Ramos (cell line): ENCODE data around the gene KLHL12.

Source experiments
- in situ Hi-C: fragments of 300-500 bp; cut with MboI; formaldehyde crosslinking; loops from one replicate; pipeline ENCODE4 v1.14.3; 2022; ENCODE audit warnings: low sequenced_read_pairs; ENCODE audit not compliant: unreplicated experiment

KLHL12 gene

DNA sequence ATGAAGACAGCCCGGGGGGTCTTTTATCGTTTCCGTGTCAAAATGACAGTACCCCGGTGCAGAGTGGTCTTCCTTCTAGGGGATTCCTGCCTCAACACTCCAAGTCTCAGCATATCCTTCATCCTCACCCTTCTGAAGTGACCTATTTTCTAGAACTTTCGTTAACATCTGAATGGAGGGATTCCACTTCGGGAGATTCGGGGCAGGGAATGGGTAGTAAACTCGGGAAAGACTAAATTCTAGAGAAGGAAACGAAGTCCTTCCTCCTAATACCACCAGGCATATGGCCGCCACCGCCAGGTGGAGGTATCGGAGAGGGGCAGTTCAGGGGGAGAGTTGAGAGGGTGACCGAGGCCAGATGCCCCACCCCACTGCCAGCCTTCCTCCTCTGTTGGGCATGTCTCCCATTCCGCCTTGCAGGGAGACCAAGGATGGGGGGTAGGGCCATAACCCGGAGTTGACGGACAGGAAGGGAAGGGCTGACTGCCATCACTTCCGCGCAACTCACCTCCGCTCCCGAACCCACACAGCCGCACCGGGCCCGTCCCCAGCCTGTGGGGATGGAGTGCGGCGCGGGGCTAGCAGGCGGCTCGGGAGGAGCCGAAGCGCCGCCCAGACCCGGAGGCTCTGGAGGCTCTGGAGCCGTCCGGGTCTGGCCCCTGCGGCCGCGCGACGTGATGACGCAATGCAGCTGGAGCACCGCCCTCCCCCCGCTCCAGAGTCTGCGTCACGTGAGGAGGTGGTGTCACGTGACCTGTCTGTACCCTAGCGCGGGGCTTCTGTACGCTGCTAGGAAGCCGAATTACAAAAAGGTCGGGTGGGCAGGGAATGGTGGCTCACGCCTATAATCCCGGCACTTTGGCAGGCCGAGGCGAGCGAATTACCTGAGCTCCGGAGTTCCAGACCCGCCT, at the start of gene KLHL12:
Gene KLHL12 (minus strand): TSS at position 654 of the 911 bp plus-strand sequence. CDS start 2,072 bp downstream, outside the sequence.
- in situ Hi-C loops = no loop called here

DNA sequence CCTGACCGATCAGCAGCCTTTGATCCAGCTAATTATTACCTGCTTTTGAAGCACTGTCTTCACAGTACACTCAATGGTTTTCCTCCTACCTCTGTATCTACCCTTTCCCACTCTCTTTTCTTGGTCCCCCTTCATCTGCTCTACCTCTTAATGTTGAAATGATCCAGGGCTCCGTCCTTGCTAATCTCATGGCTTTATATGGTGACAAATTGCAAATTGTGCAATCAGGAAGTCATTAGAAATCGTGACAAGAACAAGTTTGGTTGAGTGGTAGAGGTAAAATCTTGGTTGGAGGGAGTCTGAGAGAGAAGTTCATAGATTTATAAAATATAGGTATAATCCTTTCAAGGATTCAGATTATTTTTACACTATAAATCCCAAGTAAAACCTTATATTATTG, 49.6 kb upstream of the KLHL12 start:
- in situ Hi-C loops = no loop called here

DNA sequence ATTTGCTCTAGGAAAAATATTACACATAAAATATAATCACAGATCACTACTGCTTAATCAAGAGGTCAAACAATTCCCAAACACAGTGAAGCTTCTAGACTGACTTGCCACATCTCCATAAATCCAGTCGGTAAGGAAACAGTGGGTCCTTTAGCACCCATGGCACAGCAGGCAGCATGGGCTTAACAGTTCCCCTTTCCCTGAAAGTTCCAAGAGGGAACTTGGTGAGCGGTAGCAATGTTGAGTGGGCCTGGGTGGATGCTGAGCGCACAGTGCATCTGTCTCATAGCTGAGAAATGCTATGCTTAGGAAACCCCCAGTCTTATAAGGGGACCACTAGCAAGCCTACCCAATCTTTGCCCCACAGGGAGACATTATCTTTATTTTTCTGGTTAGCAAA, 47.8 kb upstream of the KLHL12 start:
- in situ Hi-C loops = no loop called here

DNA sequence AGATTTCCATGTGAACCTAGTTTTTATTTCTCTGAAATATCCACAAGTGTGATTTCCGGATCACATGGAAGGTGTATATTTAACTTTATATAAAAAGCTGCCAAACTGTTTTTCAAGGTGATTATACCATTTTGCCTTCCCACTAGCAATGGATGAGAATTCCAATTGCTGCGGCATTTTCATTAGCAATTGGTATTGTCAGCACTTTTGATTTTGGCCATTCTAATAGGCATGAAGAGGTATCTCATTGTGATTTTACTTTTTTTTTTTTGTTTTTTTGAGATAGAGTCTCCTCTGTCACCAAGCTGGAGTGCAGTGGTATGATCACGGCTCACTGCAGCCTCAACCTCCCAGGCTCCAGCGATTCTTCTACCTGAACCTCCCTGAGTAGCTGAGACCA, 45.0 kb upstream of the KLHL12 start:
- in situ Hi-C loops = no loop called here

DNA sequence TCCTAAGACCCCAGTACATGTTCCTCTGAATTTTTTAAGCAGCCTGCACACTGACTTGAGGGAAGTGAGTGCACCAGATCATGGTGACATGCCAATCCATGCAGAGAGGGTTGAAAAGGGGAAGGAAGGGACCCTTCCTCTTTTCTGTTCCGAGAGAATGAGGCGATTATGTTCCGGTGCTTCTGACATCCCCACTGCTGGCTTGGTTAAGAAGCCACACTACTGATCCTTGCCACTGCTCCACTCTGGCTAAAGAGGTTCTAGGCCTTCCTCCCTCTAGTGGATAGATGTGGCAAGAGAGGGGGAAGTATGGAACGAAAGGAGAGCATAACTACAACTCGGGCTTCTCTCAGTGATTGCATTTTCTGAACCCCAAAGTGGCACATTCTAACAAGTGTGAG, 41.9 kb upstream of the KLHL12 start:
- in situ Hi-C loops = no loop called here

DNA sequence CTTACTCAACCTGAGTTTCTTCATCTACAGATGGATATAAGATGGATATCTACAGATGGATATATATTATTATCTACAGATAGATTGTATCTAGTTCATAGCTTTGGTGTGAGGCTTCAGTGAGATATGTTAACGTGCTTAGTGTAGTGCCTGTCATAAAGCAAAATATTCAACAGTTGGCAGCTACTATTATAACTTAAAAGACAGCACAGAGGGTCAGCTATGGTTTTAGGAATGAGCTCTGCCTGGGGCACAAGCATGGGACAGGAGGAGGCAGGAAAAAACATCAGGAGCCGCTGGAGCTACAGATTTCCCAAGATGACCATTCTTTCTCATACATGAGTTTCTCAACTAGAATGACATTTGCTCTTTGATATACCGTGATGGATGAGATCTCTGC, 41.3 kb upstream of the KLHL12 start:
- in situ Hi-C loops = no loop called here

DNA sequence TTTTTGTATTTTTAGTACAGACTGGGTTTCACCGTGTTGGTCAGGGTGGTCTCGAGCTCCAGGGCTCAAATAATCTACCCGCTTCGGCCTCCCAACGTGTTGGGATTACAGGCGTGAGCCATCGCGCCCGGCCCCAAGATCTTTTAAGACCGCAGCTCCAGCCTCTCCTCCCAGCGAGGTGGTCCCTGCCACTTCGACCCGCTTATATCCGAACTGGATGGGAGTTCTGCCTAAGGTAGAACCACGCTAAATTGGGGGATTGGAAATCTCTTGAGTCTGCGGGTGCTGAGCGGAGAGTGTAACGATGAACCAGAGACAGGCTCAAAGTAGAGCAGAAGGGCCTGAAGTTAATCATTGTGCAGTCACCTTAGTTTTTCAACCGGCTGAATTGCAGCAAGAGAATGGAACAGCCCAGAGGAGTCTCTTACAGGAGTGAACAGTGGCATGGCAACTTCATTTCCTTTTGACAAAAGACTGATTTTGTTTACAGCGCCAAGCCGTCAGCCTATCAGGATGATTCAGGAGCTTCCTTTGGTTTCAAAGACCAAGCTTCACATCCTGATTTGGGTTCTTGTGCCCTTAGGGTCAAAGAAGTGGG, 40.7 kb upstream of the KLHL12 start:
- in situ Hi-C loops = no loop called here

DNA sequence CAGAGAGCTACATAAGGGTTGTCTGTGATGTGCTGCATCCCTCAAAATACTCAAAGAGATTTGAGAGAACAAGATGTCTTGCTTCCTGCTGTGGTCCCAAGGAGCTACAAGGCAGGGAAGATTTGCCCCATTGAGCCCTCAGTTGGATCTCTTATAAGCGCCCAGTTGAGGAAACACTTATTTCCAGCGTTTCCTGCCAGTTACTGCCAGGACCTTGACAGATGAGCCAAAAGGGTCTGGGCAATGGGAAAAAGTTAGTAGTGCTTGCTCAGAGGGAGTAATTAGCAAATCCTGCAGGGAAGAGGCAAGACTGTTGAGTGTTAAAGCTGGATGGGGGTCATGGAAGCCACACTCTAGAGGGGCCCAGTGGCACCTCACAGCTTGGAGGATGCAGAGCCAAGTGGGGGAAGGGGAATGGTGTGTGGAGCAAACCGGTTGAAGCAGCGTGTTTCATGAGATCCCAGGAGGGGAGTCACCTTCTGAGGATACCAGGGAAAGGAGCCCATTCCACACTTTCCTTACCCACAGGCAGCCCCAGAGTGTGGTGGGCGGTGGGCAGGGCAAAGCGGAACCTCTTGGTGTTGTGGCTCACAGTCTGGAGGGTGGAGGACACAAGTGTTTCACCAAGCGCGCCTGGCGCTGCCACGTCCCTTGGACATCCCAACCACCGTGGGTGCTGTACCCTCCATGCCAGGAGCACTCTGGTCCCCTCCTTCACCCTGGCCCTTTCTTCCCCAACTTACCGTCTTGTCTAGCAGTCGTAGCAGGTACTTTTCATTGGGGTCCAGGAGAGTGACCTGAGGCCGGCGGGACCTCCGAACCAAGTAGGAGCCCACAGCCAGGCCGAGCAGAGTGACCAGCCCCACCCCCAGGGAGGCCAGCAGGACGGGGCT, 39.2 kb upstream of the KLHL12 start:
- in situ Hi-C loops = no loop called here

DNA sequence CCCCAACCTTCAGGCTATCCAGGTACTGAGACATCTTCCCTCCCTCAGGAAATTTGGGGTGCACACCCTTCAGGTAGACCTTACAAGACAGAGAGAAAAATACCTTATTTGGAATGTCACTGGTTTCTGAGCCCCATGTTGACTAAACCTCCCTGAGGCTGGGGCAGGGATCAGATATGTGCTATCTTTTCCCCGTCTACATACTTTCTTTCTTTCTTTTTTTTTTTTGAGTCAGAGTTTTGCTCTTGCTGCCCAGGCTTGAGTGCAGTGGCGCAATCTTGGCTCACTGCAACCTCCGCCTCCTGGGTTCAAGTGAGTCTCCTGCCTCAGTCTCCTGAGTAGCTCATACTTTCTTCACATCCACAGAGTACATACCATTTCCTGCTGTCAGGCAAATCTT, 38.4 kb upstream of the KLHL12 start:
- in situ Hi-C loops = no loop called here

DNA sequence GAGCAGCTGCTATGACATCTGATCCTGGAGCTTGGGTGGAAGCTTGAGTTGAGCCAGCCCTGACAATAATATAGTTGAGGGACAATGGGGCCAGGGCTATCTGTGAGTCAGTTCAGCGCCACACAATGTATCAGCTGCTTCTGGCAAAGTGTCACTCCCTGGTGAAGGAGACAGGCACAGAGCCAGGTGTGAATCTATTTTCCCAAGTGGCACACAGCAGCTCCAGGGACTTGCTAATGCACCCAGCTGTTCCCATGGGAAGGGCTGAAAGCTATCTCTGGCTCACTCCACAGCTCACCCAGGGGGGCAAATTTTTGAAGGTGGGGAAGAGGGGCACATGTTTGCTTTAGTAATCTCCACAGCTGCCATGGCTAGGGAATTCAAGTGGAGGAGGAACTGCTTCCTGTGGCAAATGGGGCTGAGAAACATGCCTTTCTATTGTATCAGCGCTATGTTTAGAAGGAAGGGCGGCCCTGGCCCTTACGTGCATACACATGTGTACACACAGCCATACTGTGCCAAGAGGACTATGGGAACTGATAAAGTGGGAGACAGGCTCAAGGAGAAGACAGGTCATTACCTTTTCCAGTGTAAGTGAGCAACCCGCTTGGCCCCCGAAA, 37.9 kb upstream of the KLHL12 start:
- in situ Hi-C loops = no loop called here

DNA sequence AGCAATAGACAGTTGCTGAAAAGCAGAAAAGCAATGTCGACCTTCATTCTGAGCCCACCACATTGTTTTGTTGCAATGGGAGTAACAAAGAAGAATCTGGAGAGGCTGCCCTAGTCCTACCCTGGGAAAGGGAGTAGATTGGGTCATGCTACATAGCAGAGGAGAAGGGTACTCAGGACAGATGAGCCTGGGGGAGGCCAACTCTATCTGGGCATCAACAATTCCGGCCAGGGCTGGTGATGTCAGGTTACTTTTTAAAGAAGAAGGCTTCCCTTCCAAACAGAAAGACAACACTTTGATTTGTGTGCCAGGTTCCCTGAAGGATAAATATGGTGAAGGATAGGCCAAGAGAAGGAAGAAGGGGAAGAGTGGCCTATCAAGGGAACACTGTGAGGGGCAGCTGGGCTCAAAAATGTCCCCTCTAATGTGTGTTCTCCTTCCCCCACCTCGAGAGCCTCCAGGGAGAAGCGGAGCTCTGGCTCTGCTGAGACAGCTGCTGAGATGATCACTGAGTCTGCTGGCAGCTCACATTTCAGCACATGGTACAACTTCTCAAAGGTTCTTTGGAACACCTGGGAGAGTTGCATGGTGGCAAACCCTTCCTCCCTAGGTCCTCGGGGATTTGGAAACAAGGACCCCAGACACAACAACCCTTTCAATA, 34.3 kb upstream of the KLHL12 start:
- in situ Hi-C loops = no loop called here

DNA sequence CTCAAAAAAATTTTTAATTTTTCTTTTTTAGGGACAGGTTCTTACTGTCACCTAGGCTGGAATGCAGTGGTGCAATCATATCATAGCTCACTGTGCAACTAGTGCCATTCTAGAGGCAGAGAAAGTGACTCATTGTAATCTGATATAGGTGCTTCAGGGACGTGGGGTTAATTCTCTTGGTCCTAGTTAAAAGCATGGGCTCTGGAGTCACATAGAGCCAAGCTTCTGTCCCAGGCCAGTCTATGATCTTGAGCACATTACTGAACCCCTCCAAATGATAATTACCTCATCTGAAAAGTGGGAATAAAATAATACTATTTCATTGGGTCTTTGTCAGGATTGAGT, 32.2 kb upstream of the KLHL12 start:
- in situ Hi-C loops = no loop called here

DNA sequence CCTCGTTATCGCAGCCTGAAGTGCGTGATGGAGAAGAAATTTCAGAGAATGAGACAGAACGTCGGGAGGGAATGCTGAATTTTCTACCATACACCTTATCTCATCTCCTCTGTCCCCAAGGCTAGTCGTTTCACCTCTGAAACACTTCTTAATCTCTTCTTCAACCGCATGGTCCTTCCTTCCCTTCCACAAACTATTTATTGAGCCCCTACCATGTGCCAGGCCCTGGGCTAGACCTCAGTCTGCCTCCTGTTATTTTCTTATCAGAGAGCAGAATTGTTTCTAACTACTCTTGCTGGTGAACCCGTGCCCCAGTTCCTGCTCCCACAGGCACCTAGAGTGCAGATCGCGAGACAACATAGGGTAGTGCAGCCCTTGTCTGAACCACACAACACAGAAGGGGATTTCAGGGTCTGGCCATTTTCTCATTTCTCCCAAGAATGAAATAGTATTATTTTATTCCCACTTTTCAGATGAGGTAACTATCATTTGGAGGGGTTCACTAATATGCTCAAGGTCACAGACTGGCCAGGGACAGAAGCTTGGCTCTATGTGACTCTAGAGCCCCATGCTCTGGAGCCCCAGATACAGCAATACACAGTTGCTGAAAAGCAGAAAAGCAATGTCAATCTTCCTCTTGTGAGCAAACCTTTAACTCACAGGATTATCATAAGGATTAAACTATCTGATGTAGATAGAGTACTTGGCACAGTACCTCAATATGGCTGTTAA, 31.7 kb upstream of the KLHL12 start:
- in situ Hi-C loops = no loop called here

DNA sequence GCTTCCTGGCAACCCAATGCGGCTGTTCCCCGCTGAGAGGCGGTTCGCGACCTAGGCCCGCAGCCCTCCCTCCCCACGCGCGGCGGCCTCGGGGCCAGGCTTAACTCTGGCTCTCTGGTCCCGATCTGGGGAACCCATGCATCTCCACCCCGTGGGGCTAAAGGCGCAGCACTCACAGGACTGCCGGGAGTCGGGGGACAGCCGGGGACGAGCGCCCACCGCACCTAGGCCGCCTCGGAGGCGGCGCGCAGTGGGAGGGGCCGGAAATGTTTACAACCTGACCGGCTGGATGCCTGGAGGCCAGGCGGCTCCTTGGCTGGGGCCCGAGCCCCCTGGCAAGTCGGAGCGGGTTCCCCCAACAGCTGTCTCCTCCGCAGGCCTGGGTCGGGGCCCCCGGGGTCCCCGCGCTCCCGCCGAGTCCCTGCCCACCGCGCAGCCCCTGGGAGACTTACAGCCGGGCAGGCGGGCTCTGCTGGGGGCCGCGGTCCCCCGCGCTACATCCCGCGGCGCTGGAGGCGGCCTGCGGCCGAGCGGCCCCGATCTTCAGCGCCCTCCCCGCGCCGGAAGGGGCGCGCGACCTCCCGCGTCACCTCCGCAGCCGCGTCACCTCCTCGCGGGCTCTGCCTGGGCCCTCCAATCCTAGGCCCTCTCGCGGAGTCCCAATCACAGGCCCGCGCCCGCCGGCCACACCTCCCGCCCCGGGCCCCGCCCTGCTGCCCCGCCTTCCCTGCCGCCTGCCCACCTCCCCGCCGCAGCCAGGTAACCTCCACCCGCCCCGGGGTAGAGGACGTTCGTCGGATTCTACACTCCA, 30.9 kb upstream of the KLHL12 start, which contains the start of gene ADIPOR1:
Gene ADIPOR1 (minus strand): TSS at position 580 of the 811 bp plus-strand sequence. CDS start 7,242 bp downstream, outside the sequence.
- in situ Hi-C loops = no loop called here

DNA sequence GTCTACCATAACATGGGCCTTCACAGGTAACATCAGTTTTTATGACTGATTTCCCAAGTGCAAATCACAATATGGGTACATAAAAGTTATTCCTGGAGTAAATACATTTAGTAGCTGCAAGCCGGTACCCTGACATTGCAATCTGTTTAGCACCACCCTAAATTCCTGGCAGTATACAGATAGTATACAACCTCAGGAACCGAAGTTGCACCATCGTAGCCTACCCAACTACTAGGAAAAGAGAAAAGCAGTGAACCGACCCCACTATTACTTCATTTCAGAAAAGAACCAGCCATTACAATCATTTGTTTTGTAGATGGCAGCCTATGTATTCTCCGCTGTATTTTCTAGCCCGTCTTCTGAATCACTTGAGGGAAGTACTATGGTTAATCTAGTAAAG, 29.9 kb upstream of the KLHL12 start:
- in situ Hi-C loops = no loop called here

DNA sequence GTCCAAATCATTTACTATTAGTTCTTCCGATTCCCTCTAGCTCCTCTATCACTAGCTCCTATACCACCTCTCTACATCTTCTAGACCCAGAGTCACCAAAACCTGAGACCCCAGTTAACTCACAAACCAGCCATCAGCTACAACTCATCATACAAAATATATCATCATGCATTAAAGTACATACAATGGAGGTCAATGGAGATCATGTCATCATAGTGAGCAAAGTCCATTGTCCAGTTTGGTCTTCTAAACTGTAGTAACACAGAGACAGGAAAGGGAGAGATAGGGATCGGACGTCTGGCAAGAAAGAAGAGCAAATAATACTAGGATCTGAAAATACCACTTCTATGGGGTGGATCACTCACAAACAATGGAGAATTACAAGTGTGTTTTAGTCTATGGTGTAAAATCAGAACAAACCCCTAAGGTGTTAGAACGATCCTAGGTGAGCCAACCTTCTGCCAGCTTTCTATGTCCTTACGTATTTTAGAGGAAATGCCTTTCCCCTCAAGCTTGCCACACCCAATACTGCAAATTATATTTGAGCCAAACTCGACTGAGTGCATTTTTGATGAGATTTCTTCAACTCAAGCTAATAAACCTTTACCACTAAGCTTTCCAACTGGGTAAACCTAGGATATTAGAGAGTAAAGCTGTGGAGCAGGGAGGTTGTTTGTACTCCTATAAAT, 27.2 kb upstream of the KLHL12 start:
- in situ Hi-C loops = no loop called here

DNA sequence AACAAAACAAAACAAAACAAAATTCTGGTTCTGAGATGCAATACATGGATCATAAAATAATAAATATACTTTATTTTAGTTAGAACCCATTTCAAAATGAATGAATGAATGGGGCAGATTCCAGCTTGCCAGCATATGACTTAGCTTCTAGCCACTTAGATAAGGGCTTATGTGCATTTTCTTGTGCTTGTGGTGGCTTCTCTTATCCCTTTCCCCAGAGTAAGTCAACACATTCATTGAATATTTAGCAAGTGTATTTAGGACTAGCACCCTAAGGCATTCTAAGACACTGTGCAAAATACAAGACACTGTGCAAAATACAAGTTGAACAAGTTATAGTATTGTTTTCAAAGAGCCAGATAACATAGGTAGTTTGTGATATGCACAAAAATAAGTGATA, 26.4 kb upstream of the KLHL12 start:
- in situ Hi-C loops = no loop called here

DNA sequence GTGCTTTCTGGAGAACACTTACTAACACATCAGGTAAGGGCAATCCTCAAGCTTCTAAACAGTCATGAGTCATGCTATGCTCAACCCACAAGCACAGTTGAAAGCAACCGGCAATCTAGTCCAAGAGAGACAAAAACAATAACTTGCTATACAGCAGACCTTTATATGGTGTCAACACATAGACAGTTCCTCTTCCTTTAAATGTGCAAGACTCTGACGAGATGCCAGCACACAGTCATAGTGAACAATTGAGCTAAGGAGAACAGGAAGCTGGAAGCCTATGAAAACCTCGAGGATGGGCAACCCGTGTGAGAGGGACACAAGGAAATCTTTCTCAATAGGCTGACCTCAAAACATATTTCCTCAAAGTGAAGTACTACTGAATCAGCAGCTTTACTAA, 25.8 kb upstream of the KLHL12 start:
- in situ Hi-C loops = no loop called here
